CD4-positive, alpha-beta T cell treated with Interleukin-4 for 4 hours (primary cell): ENCODE measurements around the gene ZIC1.

Experiments
- DNase-seq: peaks from one replicate; pipeline ENCODE4 v3.0.0-alpha.2; 2020

The ZIC1 gene

DNA sequence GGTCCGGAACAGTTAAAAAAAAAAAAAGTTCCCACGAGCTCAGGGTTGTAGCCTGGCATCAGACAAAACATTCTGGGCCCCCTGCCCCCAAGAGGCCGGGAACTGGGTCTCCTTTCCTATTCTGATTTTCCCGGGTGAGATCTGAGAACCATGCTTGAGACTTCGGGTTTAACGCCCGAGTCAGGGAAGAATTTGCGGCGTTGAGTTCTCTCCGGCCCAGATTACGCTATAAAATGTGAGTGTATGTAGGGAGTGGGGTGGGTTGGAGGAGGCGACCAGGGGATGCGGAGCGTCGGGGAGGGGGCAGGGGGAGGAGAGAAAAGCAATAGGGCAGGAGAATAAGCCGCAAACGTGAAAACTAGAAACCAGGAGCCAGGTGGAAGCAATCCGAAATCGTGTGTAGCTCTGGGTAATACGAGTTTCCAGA is 2.7 kb downstream of the ZIC1 start:
- DNase-seq: no peak

DNA sequence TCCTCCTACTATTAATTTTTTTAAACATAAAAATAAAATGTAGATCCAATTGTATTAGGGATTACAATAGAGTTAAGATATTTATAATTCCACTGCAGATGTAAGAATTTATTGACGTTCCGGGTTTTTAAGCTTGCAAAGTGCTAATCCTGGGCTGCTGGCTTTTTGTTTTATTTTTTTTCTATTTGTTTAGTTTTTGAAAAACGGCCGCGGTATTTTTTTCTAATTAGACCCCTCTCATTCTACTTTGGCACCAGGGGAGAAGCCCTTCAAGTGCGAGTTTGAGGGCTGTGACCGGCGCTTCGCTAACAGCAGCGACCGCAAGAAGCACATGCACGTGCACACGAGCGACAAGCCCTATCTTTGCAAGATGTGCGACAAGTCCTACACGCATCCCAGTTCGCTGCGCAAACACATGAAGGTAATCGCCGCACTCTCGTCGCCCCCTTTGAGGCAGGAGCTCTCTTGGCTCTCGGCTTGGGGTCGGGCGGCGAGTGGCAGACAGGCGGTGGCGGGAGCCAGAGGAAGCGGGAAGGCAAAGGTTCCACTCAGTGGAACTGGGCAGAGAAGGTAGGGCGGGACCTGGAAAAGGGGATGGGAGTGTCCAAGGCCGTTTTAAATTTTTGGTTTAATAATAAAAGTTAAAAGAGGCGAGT is 3.2 kb downstream of the ZIC1 start:
- DNase-seq: no peak

DNA sequence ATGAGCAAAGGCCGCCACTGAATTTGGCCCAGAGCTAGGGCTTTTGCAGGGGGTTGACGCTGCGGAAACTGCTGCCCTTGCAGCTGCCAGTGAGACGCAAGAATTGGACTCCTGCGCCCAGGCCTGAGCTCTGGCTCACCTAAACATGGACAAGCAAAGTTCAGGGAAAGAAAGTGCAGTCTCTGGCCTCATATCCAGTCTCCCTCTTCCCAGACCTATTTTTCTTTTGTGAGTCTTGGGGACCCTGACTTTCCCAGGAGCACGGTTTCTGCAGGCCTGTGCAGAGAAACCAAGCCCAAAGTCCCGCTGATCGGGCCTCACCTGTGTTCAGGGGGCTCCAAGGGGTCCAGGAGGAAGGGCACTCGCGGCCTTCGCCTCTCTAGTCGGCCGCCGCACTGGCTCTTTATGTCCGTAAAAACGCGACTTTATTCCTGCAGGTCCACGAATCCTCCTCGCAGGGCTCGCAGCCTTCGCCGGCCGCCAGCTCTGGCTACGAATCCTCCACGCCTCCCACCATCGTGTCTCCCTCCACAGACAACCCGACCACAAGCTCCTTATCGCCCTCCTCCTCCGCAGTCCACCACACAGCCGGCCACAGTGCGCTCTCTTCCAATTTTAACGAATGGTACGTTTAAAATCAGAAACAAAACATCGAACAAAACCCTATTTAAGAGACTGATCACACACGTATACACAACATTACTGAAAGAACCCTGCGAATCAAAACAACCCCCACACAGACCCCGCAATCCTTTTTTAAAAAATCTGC is 3.9 kb downstream of the ZIC1 start:
- no peak for DNase-seq

DNA sequence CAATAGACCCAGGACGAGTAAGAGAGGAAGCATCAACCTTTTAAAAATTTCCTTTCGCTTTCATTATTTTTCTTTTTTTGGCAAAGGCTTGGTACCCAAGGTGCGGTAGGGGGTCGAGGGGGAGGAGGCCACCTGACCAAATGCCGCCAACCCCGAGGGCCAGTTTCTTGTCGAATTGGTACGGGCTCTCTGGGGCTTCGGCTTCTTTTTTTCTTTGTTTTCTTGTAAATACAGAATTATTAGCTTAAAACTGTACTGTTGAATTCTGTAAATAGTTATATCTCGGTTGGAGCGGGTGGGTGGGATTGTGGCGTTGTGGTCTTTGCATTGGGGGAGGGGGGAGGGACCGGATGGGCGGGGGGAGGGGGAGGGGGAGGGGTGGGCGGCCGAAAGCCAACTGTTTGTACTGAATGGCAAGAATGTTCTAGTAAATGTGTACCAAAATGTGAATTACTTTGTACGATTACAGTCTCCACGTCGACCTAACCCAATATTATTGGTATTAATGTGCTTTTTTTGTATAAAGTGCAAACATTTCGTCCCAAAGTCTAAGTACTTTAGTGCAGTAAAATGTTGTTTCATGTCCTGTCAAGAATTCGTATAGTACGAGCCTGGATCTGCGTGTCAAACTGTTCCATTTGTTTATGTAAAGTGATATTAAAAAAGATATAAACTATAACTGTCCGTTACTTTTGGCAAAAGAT is 4.7 kb downstream of the ZIC1 start:
- no peak for DNase-seq

DNA sequence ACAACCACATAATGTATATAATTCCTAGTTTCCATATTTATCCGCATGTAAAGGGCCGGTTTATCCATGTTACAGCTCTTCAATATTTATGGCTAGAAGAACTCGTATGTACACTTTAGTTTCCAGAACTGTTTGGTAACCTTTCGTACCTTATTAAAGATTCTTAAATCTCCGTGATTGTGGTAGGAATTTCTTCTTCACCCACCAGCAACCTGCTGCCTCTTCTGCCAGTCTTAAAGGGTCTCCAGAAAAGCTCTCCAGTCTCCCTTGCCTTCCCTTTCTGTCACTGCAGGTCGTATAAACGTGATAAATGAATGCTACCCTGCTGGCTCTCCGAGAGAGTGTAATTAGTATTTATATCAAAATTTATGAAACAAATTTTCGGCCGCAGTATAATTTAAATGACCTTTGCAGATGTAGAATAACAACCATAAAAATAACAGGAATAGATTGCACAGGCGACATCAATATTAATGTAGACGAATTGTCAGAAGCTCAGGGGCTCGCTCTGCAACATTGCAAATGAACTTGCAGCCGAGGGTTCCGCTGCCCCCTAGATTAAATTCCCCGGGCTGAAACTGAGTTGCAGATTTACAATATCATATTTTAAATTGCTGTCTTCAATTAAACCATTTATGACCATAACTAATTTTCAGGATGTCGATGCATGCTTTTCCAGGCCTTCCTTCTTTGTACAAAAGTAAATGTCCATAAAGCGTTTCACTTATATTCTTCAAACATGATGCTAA is 5.4 kb downstream of the ZIC1 start:
- no peak for DNase-seq

DNA sequence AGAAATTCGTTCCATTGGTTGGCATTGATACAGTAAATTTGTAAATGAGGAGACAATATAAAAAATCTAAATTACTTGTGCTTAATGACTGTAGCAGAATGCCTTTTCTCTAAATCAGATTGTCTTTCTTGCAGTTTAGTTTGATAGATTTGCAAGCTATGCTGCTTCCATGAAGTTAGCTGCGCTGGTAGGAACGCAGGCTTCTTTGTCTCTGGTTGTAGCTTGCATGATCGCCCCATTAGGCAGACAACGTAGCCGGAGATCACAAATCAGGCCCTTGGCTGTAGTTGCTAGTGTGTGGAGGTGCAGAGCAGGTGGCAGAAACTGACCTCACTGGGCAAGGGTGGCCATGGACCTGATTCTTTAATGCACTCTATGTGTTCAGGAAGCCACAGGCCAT is 6.1 kb downstream of the ZIC1 start:
- DNase-seq: no peak

DNA sequence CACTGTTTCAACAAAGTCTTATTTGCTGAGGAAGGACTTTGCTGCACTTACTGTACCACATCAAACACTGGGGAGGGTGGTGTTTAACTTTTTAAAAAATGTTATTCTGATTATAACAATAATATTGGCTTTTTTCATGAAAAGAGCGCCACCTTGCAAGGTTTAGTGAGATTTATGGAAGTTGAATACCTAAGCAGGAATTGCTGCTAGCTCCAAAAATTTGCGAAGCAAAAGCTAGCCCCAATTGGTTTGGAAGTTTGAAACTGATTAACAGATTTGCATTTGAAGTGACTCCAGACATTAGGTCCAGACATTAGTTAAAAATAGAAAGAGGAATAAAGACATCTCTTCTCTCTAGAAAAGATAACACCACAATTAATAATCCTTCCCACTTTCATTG is 6.7 kb downstream of the ZIC1 start:
- no peak for DNase-seq

DNA sequence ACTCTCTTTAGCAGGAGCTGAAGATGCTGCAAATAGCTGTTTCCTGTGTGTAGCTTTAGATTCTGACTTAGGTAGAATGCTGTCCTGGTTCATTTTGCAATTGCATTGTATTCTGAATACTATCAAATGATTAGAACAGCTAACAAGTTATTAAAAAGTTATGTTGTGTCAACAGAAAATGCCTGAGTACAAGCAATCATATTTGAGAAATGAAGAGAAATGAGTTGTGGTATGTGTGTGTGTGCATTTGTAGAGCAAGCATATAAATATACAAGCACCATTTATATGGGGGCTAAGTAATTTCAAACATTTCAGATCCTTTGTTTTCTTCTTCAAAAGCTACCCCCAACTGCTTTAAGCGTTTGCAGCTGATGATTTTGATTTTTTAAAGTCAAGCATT is 7.8 kb downstream of the ZIC1 start:
- no peak for DNase-seq

DNA sequence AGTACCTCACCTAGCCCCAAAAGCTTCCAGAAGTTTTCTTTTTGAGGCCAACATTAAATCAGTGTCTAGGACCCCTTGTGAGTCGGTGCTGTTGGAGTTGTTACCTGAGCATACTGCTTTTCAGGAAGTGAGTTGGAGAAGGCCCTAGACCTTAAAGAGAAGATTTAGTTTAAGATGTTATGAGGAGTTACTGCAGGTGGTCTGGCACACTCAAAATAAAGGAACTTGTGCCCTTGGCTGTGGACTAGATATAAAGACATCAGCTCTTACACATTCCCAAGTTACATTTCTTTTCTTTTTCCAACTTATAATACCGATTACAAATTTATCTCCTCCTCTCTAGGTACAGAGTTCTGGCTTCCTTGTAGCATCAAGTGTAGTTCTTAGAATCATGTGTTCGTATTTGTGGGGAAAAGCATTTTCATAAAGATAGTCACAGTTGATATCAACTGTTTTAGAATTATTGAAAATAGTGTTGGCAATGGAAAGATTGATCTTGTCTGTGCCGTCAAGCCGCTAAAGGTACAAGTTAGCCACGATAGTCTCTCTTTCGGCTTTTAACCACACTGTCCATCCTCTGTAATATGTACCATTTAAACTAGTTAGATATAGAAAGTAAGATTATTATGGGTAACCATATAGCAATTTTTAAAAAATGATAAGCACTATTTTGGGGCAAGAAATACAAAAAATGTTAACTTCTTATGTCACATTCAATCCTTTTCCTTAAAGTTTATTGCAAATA is 8.6 kb downstream of the ZIC1 start:
- DNase-seq: no peak

DNA sequence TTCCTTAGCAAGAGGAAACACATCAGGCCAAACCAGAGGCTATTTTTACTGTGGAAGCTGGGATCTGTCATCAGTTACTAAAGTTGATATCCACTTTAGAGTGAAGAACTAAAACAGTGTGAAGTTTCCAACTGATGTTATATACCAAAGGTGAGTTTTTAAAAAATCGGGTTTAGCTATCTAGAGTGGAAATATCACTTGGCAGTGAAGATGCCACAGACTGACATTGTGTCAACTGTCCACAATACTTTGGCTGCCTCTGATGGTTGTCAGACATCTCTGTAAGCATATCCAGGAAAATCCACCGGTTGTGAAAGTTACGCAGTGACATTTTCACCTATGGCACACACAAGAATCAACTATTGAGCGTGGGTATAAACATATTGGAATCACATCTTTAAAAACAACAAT is 9.2 kb downstream of the ZIC1 start:
- no peak for DNase-seq

DNA sequence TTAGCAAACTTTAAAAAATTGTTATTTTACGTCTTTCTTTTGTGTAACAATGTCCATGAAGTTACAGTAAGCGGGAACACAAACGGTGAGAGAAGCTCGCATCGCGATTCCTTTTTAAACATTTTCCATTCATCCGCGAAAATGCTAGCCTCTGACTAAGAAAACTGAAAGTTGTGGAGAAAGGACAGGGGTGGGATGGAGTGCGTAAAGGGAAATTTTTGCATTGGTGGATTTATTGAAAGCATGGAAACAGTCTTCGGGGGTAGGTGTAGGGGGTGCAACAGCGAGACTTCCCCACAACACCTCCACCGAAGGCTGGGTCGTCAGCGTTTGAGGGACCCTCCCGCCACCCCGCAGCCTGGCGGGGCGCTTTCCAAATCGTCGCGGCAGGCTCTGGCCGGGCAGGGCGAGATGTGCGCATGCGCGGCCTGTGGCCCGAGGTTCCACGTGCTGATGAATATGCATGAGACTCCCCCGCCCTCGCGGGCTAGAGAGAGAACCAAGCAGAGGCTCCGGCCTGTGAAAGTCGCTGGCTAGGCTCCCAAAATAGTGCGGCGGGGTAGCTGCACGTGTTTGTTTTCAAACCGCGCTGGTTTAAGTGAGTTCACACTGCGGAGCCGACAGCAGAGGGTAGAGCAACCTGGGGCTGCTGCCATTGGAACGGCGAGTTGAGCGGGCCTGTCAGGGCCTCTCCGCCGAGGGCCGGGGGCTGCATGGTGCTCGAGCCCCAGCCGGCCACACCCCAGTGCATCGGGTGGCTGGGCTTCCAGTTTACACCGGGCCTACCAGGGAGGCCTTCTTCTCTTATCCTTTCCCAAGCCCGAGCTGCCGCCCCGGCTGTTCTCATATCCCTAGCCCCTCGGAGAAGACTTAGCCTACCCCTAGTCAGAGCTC is 9.9 kb downstream of the ZIC1 start:
- no peak for DNase-seq

DNA sequence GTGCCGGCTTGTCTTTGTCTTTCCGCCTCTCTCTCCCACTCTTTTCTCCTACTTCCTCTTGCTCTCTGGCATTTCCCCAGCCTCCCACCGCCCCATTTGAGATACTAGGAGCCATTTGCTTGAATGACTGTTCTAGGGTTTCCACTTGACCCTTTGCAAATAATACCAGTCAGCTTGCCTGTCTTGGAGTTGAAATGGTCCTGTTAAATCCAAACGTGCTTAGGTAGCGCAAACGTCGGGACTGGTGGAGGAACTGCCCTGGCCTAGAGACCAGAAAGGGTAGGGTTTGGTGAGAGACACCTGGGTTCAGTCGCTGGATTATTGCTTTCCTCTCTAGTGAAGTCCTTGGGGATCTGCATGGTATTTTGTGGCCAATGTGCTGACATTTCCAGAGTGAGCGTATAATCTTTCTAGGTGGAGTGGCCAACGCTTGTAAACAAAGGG is 10.6 kb downstream of the ZIC1 start:
- DNase-seq: no peak

DNA sequence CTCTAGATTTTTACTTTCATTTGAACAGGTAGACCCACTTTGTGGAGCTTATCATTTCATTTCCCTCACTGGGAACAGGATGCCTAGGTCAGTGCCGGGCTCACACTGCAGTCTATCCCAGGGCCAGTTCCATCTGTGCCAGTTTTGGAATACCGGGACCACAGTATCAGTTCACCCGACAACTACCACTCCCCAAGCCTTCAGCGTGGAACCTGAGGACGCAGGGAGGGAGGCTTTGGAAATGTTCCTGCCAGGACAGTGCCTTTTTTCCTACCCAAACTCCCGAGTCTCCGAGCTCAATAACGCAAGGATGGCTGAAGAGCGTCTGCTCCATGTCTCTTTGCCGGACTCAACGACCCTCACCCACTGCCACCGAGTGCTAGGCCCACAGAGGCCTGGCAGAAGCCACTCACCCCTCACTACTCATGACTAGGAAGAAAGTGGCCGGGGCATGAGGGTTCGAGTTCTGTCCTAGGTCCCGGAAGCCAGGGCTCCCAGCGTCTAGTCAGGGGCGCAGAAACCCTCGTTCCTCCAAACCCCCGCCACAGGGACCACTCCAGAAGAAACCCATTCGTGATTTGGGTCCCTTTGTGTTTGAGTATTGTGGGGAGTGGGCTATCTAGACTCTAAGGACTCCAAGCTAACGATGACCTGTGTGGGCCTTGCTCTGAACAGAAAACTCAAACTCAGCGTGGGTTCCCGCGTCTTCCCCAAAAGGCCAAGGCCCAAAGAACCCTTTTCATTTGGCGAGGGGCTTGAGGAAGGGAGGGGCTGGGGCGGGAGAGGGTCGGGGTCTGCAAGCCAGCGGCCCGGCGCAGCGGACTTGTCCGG is 11.4 kb downstream of the ZIC1 start:
- DNase-seq: no peak

DNA sequence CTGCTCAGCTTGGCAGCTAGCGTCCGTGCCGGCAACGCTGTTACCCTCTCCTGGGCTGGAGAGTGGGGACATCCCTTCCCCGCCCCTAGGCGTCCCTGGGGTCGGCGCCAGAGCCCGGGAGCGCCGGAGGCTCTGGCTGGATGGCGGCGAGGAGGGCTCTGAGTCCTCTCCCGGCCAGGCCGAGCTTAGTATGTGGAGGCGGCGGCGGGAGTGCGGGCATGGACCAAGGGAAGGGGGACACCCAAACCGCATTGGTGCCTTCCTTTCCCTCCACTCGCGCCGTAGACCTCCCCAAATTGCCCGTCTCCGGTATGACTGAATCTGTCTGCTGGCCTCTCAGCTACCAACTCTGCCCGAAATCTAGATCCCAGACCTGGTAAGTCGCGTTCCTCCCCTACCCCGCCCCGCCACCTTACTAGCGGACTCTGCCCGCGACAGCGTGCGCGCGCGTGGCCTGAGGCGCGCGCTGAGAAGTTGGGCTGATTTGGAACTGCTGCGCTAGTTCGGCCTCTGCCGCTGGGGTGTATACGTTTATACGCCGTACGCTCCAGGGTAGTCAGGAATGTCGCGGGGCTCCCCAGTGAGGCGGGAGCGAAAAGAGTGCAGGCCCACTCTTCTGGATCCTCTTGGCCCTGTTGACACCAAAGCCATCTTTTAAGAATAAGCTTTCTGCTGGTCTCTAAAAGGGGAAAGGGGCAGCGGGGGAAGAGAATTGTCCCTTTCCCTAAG is 12.2 kb downstream of the ZIC1 start:
- DNase-seq: no peak

DNA sequence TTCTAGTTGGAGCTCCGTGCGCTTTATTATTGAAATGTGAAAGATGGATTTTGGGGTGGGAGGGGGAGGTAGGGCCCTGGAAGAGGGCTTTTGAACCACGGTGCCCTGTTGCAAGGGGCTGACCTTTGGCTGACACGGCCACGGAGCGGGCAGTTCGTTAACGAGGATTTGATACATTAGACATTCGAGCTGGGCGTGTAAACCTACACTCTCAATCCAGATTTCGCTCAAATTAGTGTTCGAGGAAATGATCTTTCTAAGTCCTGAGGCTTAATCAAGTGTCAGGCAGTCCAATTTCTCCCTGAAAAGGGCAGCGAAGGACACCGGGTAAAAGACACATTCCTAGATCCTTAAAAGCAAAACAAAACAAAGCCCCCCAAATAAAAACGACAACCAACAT is 13.0 kb downstream of the ZIC1 start:
- DNase-seq: no peak

DNA sequence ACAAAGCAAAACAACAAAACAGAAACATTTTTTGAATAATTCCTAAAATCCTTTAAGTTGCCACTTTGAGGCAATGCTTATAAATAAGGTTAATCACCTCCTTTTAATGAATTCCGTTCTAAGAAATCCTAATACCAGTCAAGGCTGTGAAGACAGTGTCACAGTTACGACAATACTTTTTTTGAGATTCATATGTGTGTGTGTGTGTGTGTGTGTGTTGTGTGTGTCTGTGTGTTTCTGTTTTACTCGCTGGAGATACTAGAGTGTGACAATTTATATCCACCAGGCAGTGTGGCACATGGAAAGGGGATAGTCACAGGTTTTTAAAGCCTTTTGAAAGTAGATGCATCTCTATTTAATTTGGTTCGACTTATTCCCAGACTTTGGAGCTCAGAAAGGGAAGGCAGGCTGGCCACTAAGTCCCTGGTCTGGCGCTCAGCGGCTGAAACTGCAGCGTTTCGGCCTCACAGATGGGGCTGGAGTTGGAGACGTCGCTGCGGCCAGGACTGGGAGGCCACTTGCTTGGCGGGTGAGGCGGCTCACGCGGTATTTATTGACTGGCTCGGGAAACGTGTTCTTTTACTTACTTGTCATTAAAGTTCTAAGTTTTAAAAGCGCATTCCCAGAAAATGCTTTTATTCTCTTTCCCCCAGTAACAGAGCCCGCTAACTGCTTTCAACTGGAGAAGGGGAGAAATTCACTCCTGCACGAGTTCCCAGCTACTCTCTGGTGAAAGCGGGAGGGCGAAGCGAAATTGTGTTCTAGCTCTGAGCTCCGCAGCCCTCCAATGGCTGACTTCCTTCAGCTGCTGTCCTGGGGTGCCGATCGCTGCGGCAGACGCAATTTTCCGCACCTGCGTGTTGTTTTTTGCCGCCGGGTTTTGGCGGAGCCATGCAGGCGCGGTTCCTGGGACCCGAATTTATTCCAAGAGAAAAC is 13.7 kb downstream of the ZIC1 start:
- DNase-seq: no peak

DNA sequence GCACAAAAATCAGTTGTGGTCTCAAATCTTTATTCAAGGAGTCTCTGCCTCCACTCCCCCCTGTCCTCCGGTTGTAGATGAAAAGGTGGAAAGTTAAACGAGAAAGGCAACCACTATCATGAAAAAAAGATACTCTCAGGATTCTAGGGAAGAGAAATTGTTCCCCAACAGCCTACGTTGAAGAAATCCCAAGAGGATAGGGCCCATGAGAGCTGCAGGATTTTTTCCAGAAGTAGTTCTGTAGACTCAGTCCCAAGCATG is 14.3 kb downstream of the ZIC1 start:
- no peak for DNase-seq

DNA sequence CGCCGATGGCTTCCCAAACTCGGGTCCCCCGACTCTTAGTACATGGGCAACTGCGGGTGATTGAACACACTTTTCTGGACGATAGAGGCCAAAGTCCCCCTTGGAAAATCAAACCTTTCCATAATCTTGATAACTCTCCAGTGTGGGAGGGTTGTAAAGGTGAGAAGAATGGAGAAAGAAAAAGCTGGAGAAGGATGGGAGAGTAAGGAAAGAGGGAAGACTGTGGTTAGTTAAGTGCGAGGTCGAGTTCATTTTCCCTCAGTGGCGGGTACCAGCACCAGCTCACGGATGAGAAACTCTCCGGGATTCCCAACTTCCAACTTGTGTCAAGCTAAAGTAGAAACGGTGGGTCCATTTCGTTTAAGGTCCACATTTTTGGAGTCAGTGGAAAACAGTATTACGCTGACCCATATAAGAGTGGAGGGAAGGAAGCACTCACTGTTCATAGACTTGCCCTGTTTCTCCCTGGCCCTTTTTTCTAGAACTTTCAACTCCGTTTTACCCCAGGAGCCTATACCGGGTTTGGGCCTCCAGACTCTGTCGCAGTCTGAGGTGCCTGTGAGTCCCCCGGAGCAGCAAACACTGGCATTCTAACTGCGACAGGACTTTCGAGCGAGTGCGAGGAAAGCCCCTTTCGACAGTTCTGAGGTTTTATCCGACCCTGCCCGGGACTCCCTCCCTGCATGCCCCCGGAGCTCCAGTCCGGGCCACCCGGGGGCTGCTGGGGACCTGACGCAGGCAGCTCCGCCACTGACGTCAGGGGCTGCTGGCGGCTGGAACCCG is 14.8 kb downstream of the ZIC1 start:
- no peak for DNase-seq
